ENCODE data around the gene CRTC2.

CRTC2 gene

DNA sequence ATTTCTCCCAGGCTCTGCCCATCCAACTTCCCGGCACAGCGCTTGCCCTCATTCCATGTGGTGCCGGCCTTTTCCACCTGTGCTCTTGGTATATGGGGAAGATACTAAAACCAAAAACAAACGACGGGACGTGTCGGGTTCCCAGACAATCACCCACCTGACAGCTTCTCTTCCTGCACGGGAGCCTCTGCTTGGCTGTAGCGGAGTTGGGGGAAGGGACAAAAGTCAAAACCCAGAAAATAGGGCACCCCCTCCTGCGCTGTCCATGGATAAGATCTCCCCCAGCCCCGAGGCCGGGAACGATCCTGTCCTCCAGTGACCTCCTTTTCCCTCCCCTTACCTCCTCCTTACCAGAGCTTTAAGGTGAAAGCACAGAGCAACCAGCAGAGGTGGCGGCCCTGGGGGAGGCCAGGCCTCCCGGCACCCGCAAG, 18.4 kb upstream of the CRTC2 start:
- DNase-seq (ENCODE audit: low read depth): no peak

- DNase-seq (ENCODE audit: low read depth): no peak
Measured at GRCh38 chr1:153973525-153973924, 15.1 kb upstream of the CRTC2 start.

DNA sequence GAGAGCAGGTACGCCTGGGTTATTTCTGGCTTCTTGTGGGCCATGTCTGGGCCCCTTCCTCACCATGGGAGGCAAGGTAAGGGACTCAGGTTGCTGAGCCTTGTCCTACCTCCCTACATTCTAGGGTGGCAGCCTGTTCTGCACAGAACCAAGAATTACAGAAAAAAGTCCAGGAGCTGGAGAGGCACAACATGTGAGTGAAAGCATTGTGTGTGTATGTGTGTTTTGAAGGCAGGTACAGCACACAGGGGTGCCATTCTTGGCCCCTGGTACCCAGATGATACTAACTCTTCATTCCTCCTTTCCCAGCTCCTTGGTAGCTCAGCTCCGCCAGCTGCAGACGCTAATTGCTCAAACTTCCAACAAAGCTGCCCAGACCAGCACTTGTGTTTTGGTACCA, 14.7 kb upstream of the CRTC2 start:
- no peak for DNase-seq (ENCODE audit: low read depth)

DNA sequence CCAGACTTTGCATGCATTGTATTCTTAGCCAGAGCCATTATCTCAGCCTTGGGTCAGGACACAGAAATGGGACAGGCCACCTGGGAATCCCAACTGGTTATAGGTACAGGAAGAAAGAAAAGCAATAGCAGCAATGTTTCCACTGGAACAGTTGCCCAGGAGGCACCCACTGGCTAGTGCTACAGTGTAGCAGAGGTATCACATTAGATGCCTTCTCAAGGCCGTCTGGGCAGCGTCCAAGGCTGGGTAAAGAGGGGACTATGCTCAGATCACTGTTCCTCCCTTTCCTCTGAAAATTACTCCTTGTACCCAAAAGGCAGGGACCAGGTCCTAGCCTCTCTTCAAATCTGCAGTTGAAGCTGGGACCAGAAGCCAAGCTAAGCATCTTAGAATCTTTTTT, 11.9 kb upstream of the CRTC2 start:
- no peak for DNase-seq (ENCODE audit: low read depth)

- DNase-seq (ENCODE audit: low read depth): no peak
Measured at GRCh38 chr1:153968972-153969371, 10.6 kb upstream of the CRTC2 start.

GRCh38 chr1:153968408-153968807, 10.0 kb upstream of the CRTC2 start:
- DNase-seq (ENCODE audit: low read depth): no peak

- DNase-seq (ENCODE audit: low read depth): no peak
Measured at GRCh38 chr1:153968000-153968363, 9.6 kb upstream of the CRTC2 start.

- DNase-seq (ENCODE audit: low read depth): peak; percentile 98
Measured at GRCh38 chr1:153967107-153967999, 8.9 kb upstream of the CRTC2 start, which contains the start of gene CREB3L4. Gene CREB3L4, plus strand, starts transcription at chr1:153967902. Its CDS starts 624 bp downstream, at chr1:153968526.

- DNase-seq (ENCODE audit: low read depth): no peak
Measured at GRCh38 chr1:153963850-153964331, 5.5 kb upstream of the CRTC2 start.

DNA sequence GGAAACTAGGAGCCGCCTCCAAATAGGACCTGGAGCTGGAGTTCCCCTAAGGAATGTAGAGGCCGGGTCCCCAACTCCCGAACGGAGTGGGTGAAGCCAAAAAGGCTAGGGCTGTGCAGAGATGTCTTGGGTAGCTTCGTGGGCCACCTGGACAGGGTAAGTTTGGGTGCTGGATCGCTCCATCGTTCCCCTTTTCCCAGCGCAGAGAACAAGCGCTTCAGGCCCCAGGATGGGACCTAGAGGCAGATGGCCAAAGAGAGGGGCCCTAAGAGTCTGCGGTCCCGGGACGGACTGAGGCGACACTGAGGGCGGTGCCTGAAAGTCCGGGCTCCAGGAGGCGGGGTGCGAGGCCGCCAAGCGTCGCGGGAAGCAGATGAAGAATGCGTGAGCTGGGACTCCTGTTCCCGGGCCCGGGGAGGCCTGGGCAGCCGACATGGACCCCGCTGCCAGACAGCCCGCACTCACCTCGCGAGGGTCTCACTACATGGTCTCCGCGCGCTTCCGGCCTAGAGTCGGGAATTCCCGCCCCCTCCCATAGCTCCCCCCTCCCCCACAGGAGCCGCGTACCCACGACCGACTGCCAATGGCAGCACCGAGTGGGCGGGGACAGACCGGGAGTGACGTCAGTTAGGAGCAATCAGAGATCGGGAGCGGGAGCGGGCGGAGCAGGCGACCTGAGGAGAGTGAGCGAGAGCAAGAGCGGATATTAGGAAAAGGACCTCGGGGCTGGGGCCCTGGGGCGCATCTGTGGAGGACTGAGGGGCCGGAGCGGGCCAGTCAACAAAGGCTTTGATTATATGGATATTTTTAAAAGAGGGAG, 4.8 kb upstream of the CRTC2 start, which contains the start of gene SLC39A1:
SLC39A1 (minus strand) TSS at position 508 of the 820 bp plus-strand sequence. CDS start 822 bp downstream, outside the sequence.
- peak; percentile 94 for DNase-seq (ENCODE audit: low read depth)

DNA sequence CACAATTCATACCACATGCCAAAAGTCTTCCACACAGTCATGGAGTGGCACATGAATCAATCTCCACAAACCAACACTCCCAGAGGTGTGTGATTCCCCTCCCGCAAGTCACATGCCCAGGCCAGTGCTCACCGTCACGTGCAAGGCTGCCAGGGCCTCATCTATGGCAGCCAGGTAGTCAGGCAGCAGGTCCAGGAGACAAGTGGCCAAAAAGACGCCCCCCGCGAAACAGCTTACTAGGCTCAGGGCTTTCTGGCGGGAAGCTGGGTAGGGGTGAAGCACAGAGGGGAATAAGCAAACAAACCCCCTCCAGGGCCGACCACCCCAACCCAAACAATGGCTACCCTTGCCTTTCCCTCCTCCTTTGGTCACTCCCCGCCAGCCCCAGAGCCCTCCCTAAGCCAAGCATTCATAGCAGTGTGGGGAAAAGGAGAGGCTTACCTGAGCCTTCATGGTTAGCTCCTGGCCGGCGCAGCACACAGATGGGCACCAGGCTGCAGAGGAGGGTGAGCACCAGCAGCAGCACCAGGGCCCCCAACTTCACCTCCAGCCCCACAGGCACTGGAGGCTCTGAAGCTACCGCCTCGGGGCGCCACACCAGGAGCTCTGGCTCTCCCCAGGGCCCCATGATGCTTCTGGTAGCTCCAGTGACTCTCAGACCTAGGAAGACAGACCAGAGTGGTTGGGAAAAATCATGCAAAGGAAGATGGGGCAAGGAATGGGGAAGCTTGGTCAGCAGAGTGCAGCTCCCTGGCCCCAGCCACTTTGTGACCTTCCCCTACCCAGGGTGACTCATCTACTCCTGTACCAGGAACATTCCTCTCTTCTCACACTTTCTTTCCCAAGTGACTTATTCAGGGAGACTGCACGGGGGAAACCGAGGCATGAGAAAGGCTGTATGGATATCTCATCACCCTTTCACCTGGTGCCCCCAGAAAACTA, 3.9 kb upstream of the CRTC2 start:
- no peak for DNase-seq (ENCODE audit: low read depth)

GRCh38 chr1:153961421-153961820, 3.0 kb upstream of the CRTC2 start:
- DNase-seq (ENCODE audit: low read depth): no peak

GRCh38 chr1:153960206-153960605, 1.8 kb upstream of the CRTC2 start:
- no peak for DNase-seq (ENCODE audit: low read depth)

DNA sequence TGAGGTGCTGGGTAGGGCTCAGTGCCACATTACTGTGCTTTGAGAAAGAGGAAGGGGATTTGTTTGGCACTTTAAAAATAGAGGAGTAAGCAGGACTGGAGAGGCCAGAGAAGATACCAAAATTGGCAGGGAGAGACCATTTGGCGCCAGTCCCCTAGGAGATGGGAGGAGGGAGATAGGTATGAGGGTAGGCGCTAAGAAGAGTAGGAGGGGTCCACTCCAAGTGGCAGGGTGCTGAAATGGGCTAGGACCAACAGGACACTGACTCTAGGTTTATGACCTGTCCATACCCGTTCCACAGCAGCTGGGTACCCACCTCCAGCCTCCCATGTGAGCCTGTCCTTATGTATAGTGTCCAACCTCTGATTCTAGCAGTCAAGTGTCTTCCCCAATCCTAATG, 1.0 kb upstream of the CRTC2 start:
- no peak for DNase-seq (ENCODE audit: low read depth)

DNA sequence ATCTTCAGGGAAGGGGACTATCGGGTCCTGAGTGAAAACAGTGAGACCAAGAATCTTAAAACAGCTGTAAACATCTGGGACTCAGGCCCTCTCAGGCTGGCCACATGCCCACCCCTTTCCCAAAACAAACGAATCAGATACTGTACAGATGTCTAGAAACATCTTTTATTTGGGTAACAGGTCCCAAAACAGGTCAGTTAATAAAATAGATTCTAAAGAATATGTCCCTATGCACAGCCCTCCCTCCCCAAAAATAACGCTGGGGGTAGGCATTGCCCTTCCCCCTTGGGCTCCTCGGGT, 499 bp upstream of the CRTC2 start:
- no peak for DNase-seq (ENCODE audit: low read depth)

DNA sequence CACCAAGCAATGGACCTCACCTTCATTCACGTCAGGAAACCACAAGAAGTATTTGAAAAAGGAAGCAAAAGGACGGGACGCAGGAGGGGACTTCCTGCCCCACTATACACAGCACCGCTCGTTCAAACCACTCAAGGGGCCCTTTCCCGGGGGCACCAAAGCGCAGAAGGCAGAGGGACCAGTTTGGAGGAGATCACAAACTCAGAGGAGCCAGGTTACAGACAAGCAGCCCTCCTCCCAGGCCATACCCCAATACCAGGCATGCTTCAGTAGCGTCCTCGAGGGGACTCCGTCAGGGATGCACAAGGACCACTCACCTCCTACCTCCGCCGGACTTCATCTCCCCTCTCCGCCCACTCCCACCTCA, 685 bp downstream of the CRTC2 start:
- DNase-seq (ENCODE audit: low read depth): no peak

- no peak for DNase-seq (ENCODE audit: low read depth)
Measured at GRCh38 chr1:153956997-153957715, 1.3 kb downstream of the CRTC2 start.

DNA sequence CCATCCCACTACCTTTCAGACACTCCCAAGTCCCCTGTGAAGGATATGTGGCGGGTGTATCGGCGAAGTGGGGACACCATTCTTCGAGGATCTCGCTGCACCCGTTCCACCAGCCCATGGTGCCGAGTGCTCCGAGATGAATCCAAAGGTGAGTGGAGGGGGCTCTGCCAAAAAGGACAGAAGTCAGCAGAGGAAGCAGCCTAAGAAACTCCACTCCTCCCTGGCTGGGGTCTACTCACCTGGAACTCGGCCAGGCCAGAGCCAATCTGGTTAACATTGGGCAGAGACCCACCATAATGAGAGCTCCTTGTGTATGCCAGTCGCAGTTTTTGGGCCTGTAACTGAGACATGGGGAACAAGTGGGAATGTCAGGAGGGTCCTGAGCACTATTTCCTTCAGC, 3.6 kb downstream of the CRTC2 start:
- DNase-seq (ENCODE audit: low read depth): no peak

GRCh38 chr1:153953859-153954365, 4.5 kb downstream of the CRTC2 start:
- DNase-seq (ENCODE audit: low read depth): no peak

- no peak for DNase-seq (ENCODE audit: low read depth)
Measured at GRCh38 chr1:153951801-153952200, 6.6 kb downstream of the CRTC2 start.

DNA sequence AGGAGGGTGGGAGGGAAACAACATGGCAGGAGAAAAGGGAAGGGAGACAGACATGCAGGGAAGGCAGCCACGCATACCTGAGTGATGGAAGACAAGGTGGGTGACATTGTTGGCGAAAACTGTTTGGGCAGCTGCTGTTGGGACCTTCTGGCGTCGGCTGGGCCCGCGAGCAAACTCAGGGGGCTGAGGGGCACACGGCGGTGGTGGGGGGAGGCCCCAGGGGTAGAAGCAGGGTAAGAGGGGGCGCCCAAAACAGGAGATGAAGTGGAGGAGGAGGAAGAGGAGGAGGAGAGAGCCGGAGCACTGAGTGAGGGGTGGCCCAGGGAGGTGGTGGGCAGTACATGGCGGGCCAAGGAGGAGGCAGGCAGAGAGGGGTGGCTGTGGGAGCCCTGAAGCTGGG, 7.2 kb downstream of the CRTC2 start:
- DNase-seq (ENCODE audit: low read depth): no peak

Data from fibroblast of the conjunctiva (primary cell).